ENCODE measurements around the gene SFR1.
"Not testable (repeated sequence)": the region's sequence is repeated elsewhere in the genome, so short reads cannot be mapped to it uniquely, and the experiment has no call there.

Gene SFR1

DNA sequence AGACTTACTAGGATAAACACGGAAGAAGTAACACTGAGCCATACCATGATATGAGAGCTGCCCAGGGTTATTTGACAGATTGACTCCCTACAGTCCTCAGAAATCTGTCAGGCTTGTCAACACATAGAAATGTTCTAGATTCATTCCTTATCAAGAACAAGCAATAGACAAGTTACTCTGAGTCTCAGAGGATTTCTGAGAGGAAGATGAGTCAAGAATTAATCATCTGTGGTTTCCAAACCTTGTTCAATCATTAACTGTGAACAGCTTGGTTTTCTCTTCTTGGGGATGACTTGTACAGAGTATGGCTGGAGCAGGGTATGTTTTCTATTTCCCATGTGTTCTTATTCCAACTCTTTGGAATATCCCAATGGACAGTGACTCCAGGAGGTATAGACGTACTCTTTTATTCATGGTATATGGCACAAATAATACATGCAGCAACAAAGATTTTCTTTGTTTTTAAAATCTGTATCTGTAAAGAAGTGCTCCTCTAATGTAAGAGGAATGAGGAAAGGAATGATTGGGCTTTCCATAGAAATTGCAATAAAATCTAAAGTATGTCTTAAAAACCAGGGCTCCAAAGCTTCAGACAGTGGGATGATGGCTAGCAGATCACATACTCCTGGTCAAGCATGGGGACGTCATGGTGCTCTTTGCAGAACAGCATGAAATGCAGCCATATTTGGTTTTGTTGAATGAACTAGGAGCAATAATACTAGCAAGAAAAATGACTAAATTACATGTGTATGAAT lies 11.9 kb upstream of the SFR1 start:
- no peak for DNase-seq

DNA sequence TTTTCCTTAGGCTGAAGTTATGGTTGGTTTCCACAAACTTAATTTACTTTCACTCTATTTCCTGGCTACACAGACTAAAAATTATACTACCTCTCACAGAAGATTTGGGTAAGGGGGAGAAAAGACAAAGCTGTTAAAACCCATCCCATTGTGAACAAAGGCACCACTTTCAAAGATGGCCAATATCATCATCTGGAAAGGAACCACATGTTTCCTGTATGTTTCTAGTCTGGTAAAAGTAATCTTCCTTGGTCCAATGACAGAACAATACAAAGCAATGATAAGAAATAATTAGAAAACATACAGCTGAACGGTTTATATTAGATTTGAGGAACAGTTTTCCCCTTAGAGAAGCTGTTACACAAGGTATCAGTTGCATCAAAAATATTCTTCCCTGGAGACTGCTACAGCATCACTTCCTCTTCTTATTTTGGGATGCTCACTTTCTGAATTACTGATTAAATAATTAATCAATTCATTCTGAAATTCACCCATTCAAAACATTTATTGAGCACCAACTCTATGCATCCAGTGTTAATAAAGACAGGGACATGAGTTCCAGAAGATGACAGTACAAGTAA lies 8.5 kb upstream of the SFR1 start:
- DNase-seq: no peak

DNA sequence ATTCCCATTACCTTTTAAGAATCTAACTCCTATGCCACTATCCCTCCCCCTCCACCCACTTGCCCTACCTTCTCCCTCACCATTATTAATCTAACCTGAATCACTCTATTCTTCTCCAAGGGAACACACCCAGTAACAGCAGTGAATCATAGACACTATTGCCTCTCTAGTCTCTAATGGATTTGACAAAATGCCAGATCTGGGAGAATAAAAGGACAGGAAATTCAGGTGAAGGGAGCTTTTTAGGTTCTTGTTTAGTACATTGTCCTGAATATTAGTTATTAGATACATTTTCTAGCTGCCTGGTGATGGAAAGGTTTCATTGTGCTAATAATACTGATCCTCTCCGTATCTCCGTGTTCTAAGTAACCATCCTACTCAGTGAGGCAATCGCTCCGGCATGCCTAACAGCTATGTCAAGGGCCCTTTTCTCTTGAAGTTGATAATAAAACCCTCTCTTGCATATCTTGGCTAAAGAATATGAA lies 4.1 kb upstream of the SFR1 start:
- no peak for DNase-seq

DNA sequence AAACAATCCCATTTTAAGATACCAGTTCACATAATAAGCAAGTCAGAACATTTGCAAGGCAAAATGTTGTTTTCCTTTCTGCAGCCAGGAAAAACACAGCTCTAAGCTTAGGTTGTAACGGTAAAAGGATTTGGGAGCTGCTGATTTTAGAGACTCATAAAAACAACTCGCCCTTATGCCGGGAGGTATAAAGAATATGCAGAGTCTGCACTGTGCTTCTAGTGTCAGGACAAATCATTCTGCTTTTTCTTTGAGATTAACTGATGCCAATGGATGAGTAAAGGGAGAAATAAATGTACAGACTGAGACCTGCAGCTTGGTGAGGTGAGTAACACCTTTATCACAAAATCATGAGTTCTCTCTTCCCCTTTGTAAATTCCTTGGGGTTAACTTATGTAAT lies 2.0 kb upstream of the SFR1 start:
- DNase-seq: no peak

DNA sequence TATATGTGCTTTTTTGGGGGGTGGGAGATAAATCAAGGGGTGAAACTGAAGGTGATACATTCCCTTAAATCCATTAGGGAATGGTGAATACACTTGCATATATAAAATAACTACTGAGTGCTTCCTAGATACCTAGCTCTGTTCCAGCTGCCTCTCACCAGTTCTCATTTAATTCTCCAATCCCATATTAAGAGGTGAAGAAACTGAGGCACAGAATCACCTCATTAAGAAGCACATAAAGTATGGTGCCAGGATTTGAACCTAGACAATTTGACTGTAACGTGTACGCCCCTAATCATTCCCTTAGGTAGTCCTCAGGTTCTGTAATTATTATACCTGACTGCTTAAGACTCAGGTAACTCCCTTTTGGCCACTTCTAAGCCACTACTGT lies 1.5 kb upstream of the SFR1 start:
- DNase-seq: no peak

DNA sequence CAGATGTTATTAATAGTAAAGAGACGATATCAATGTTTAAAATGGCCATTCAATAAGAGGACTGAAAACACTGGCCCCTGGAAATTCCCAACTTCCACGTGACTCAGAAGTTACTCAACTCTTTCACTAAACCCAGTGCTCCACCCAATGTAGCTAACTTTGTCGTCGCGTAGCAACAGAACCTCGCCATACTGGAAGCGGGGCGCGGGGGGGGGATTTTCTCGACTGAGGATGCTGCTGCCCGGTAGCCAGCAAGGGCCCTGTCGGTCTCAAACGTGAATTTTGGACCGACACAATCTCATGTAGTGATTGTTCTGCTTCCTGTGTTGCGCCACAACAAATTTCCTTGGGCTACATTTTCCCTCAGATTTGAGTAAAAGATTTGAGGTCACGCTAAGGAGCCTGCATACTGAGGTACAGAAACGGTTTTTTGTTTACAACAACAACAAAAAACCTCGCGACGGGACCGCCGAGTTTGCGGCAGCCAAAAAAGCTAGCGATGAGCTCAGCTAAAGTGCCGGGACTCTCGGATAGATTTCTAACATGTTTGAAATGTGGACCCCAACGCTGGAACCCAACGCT lies 977 bp upstream of the SFR1 start:
- no peak for DNase-seq

DNA sequence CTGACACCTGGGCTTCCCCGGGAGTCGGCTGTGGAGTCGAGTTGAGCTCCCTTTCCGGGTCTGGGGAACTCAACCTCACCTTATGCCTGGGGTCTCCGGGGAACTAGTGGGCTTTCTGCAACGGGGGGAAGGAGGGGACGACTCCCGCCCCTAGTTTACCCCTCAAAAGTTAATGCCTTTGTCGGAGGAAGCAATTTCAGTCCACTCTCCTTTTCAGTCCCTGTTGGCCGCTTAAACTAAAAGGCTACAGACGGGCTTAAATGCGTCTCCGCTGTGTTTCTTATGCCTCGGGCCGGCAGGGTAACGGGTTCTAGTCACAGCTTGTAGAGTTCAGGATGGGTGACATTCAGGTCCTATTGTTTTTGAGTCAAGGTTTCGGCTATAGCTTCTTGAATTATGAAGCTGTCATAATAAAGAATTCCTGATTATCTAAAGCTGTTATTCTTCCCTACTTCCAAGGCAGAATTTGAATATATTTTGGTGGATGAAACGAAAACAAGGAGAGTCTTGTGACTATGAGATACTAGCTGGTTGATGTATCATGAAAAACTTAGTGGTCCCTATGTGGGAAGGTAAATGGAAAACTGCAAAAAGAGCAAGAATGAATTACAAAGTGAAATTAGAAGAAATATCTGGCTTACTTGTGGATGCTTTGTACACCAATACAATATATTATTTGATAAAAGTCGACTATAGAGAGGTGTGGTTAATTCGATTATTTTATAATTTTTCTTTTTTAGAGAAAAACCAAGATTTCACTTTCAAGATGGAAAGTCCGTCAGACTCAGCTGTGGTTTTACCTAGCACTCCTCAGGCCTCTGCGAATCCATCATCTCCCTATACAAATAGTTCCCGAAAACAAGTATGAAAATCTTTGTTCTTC lies 495 bp downstream of the SFR1 start:
- DNase-seq: no peak

DNA sequence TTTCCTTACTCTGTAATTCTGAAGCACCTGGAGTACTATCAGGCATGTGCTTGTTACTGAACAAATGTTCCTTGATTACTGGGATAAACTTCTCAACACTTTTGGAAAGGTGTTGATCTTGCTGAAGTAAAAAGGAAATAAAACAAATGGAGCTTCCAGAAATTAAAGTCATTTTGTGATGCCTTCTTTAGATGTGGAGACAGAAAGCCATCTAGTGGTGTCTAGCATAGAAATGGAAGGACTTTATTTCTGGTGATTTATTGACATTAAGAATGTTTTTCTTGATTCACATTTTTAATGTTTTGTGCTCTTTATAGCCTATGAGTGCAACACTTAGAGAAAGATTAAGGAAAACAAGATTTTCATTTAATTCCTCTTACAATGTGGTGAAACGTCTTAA lies 1.4 kb downstream of the SFR1 start:
- DNase-seq: no peak

DNA sequence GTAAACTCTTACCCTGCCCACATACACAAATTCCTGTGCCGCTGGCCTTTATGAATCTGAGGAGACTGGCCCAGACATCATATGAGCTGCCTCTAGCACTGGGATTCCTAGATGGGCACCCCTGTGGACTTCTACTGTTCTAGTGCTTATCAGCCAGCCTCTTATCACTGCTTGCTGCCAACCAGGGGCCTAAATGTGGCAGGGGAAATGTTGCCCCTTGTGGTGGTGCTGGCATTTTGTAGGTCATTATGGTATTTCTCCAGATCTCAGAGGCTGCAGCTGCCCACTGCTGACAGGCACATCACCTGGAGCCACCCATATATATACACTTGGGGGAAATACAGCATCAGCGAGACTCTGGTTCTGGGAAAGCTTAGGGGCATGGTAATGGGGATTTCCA lies 5.4 kb downstream of the SFR1 start:
- peak; percentile 40 for DNase-seq

DNA sequence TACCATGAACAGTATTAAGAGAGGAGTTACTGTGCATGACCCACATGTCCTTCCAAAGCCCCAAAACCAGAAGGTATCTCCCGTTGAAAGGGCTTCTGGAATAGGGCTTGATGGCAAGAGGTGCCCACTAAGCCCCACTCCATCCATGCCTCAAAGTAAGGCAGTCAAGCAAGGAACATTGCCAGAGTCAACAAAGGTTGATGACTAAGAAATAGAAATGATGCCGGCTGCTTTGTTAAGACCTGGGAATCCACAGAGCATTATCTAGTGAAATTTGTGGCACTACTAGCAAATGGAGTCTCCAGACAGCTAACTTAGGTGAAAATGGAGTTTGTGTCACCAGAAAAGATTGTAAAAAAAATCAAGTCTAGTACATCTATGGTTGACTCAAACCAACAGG lies 6.2 kb downstream of the SFR1 start:
- no peak for DNase-seq

DNA sequence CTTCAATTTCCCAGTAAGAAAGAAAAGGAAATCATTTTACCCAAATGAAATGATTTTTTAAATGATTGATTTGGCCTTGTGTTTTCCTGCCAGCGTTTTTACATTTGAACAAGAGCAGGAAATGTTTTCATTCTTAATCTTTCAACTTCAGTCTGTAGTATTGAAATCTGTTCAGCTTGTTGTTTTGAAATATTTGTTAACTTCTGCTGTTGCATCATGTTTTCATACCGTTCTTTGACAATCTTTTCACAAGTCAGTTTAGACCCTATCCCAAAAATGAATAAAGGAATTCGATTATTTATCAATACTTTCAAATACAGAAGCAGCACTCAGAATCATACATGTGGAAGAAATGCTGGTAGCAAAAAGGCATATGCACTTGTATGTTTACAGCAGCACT lies 8.1 kb downstream of the SFR1 start:
- no peak for DNase-seq

DNA sequence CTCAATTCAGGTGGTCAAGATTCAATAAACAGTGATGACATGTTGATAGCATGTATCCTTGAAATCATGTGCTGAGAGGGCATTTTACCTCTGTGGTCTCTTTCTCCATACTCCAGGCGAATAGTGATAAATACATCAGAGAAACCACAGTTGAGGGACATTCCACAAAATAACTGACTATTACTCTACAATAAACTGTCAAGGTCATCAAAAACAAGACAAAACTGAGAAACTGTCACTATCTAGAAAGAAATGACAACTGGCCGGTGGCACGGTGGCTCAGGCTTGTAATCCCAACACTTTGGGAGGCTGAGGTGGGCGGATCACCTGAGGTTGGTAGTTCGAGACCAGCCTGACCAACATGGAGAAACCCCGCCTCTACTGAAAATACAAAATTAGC lies 16.2 kb downstream of the SFR1 start:
- DNase-seq: no peak

DNA sequence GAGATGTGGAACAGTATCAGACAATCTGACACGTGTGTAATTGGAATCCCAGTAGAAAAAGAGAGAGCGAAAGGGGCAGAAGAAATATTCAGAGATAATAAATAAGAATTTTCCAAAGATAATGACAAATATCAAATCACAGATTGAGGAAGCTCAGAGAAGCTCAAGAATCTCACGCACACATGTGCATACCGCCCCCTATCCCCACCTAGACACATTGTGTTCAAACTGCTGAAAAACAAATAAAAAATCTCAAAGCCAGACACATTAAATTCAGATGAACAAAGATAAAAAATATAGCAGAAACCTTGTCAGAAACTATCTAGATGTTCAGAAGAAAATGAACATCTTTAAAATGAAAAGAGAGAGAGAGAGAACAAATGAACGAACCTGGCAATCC lies 17.2 kb downstream of the SFR1 start:
- no peak for DNase-seq

DNA sequence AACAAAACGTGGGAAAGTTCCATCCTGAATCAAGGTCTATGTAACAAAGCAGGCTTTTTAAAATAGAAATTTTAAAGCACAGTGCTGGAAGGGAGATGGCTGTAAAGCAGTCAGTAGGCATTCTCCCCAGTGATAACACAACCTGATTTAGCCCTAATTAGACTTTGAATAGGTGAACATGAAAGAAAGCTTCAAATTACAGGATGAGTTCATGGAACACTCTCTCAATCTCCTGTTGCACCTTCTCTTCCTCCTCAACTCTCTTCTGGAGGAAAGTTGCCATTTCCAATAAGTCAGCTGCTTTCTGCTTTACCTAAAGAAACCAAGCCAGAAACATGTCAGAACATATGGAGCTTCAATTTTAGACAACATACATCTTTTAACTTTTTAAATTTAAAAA lies 20.1 kb downstream of the SFR1 start:
- no peak for DNase-seq

DNA sequence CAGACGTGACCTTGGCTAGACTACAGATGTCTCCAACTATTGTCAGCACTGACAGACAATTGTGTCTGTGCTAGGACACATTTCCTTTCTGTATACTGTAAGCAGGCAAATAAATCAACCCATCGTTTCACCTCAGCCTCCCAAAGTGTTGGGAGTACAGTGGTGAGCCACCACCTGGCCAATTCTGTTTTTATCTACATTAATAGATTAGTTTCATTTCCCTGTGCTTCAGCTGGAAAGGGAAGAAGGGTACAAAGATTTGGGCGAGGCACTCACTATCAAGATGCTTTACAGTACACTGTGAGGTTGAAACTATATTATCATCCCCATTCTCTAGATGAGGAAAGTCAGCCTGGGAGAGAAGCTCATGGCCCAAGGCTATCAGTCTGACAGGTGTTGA lies 21.9 kb downstream of the SFR1 start:
- DNase-seq: no peak

DNA sequence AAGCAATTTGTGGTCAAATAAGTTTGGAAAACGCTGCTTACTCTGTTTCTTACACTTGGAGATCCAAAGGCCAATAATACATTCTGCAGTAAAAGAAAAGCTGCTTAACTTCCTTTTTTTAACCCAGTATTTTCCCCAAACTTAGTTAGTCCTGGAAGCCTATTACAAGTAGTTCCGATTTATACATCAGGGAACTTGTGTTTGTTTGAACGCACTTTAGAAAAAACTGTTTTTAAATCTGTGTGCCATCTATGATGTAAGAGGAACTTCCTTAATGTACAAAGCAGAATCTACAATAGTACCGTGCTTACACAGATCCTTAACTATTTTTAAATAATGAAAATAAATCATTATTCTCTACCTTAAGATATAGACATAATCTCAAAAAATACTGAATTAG lies 23.0 kb downstream of the SFR1 start:
- DNase-seq: no peak

DNA sequence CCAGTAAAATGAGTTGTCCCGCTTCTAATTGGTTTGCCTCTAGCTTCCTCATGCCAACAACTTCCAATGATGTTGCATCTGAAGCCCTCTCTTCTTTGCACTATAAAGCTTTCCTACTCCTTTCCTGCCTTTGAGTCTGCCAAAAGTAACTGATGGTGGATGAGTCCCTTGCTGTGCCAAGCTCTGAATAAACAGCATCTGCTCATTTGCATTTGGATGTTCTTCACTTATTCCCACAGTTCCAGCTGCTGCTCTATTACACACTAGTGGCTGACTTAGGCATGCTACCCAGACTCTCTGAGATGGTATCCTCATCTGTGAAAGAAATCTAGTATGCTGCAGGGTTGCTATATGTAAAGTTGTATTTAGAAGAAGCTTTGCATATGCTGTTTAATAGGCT lies 24.9 kb downstream of the SFR1 start:
- DNase-seq: no peak

DNA sequence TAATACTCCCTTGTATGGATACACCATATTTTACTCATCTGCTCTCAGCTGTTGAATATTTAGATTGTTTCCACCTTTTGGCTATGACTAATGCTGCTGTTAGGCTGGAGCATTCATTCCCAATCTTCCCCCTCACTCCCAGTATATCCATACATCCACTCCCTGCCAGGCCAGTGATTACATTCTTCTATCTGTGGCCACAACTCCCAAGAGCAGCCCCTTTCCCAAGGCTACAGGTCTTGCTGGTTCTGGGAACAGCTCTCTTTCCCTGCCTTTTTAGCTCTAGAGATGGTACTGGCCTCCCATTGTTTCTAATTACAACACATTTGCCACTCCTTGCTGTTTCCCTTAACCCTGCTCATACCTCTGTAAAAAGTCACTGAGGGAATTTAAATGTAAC lies 28.2 kb downstream of the SFR1 start:
- no peak for DNase-seq

DNA sequence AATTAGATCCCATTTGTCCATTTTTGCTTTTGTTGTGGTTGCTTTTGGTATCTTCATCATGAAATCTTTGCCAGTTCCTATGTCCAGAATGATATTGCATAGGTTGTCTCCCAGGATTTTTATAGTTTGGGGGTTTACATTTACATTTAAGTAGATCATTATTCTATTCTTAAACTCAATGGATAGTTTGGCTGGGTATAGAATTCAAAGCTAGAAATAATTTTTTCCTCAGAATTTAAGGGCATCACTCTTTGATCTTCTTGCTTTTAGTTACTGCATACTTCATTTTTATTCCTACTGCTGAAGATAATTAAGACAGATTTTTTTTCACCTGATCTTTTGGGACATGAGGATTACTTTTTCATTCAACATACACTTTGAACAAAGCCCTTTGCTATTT lies 29.8 kb downstream of the SFR1 start:
- DNase-seq: no peak

DNA sequence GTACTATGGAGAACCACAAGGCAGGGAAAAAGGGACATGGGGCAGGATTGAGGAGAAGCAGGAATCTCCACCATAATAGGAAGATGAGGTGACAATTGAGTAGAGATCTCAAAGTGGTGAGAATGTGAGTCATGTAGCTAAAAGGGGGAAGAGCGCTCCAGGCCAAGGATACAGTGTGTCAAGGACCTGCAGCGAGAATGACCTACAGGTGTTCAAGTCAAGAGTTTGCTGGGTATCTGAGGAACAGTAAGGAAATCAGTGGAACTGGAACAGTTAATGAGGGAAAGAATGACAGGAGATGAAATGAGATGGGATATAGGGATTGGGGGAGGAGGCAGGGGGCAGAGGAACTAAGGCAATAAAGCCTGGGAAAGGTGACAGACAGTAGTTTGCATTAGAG lies 33.6 kb downstream of the SFR1 start:
- DNase-seq: no peak

DNA sequence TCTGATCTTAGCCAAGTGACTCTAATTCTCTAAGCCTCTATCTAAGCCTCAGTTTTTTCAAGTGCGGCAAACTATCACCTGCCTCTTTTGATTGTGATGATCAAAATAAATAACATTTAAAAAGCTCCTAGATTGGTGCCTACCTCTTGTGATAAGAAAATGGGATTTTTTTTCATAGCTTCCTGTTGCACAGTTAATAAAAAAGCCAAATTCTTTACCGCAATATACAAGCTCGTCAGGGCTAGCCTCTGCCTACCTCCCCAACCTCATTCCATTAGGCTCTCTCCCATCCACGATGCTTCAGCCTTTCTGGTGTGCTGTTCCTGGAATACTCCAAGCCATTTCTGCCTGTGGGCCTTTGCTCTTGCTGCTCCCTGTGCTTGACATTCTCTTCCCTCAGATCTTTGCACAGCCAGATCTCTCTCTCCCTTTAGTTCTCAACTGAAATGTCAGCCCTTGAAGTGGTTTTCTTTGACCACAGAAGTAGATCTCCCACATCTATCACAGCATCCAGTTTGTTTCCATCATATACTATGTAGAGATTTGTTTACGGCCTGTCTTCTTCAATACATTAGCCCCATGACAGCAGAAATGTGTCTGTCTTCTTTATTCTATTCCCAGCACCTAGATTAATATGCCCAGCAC lies 48.8 kb downstream of the SFR1 start:
- DNase-seq: no peak

DNA sequence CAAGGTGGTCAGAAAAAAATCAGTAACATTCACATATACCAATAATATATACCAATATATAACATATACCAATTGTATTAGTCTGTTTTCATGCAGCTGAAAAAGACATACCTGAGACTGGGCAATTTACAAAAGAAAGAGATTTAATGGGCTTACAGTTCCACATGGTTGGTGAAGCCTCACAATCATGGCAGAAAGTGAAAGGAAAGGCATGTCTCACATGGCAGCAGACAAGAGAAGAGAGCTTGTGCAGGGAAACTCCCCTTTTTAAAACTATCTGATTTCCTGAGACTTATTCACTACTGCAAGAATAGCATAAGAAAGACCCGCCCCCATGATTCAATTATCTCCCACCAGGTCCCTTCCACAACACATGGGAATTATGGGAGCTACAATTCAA lies 52.2 kb downstream of the SFR1 start:
- DNase-seq: not testable (repeated sequence)

All from retina (tissue), 1 donor.